Testis (tissue), 2 donors: Measurements from ENCODE around the gene AARS2.

ENCODE experiments used
- CTCF ChIP-seq, 3 experiments: fragments of 450-650 bp in 2 of 3; fragments of 200-600 bp in 1 of 3; sonication (generic) in 1 of 3; IDR thresholded peaks; one replicate each; pipeline ENCODE4 v1.5.1; 2016 to 2019; ENCODE audit warnings: antibody characterized with exemption in 3 of 3, mild to moderate bottlenecking in 2 of 3, moderate library complexity in 1 of 3
- POLR2A ChIP-seq: fragments of 450-650 bp; IDR thresholded peaks from one replicate; pipeline ENCODE4 v1.6.1; 2017; ENCODE audit warnings: antibody characterized with exemption, mild to moderate bottlenecking, moderate library complexity

GRCh38 chr6:44333942-44334341 lies 20.8 kb upstream of the AARS2 start:
- no peak for TF ChIP-seq CTCF (IDR thresholded peaks at IDR 0.05)
- no peak for TF ChIP-seq POLR2A
